HepG2 (cell line): Measurements from ENCODE around the gene KATNB1. TPM values are rescaled to one million over a fixed set of nuclear protein-coding genes. Genes with fewer than 3 reads are reported as not detected.

Source experiments
- BHLHE40 ChIP-seq: IDR thresholded peaks from 2 replicates; pipeline ENCODE4 v1.6.1; 2011; ENCODE audit warnings: low read length, improper control_type of control experiment
- CBX1 ChIP-seq: IDR thresholded peaks from one replicate; pipeline ENCODE4 v1.6.1; 2016; ENCODE audit warnings: antibody characterized with exemption, low read depth
- E2F2 ChIP-seq: sonication (generic); formaldehyde crosslinking; IDR thresholded peaks from 2 replicates; pipeline ENCODE4 v1.4.0; 2020; ENCODE audit warnings: missing genetic modification reagents, borderline replicate concordance
- GATAD2A ChIP-seq: IDR thresholded peaks from 2 replicates; pipeline ENCODE4 v1.6.1; 2016
- HNRNPH1 ChIP-seq: fragments of 200-400 bp; formaldehyde crosslinking; optimal IDR thresholded peaks from 2 replicates; pipeline ENCODE3; 2017; ENCODE audit warnings: mild to moderate bottlenecking, low read depth, low read length
- KLF6 ChIP-seq: IDR thresholded peaks from 2 replicates; pipeline ENCODE4 v1.8.0; 2016; ENCODE audit warnings: missing biosample characterization, missing genetic modification reagents
- MXD4 ChIP-seq: IDR thresholded peaks from 2 replicates; pipeline ENCODE4 v1.6.1; 2016; ENCODE audit warnings: mild to moderate bottlenecking, missing biosample characterization, missing genetic modification reagents
- NCOA5 ChIP-seq: sonication (generic); formaldehyde crosslinking; IDR thresholded peaks from 2 replicates; pipeline ENCODE4 v1.4.0; 2020; ENCODE audit warnings: missing genetic modification reagents
- NFYB ChIP-seq: sonication (generic); formaldehyde crosslinking; IDR thresholded peaks from 2 replicates; pipeline ENCODE4 v1.4.0; 2020; ENCODE audit warnings: missing genetic modification reagents
- POLR2A ChIP-seq, 2 experiments: IDR thresholded peaks; 2 replicates each; pipeline ENCODE4 v1.6.1; 2011; ENCODE audit warnings: low read depth in 2 of 2, low read length in 2 of 2, mild to moderate bottlenecking in 1 of 2, moderate library complexity in 1 of 2; ENCODE audit not compliant: insufficient read depth in 1 of 2
- SALL1 ChIP-seq: sonication (generic); formaldehyde crosslinking; IDR thresholded peaks from 2 replicates; pipeline ENCODE4 v1.8.0; 2022; ENCODE audit warnings: mild to moderate bottlenecking, missing genetic modification reagents
- TARDBP ChIP-seq: sonication (generic); formaldehyde crosslinking; IDR thresholded peaks from 2 replicates; pipeline ENCODE4 v1.8.0; 2022; ENCODE audit warnings: mild to moderate bottlenecking, missing genetic modification reagents
- ZNF317 ChIP-seq: sonication (generic); formaldehyde crosslinking; IDR thresholded peaks from 2 replicates; pipeline ENCODE4 v1.5.0; 2020; ENCODE audit warnings: mild to moderate bottlenecking, missing genetic modification reagents
- ZNF343 ChIP-seq: sonication (generic); formaldehyde crosslinking; IDR thresholded peaks from 2 replicates; pipeline ENCODE4 v1.4.0; 2020; ENCODE audit warnings: mild to moderate bottlenecking, missing genetic modification reagents
- ZNF510 ChIP-seq: sonication (generic); formaldehyde crosslinking; IDR thresholded peaks from 2 replicates; pipeline ENCODE4 v1.4.0; 2020; ENCODE audit warnings: low read depth, mild to moderate bottlenecking, missing genetic modification reagents
- ZNF629 ChIP-seq: sonication (generic); formaldehyde crosslinking; conservative IDR thresholded peaks from 2 replicates; pipeline ENCODE4 v1.5.0; 2020; ENCODE audit warnings: missing genetic modification reagents
- polyA plus RNA-seq, 8 experiments: library from polyadenylated mRNA; depleted of rRNA in 3 of 8; stranded (reverse) in 7 of 8; unstranded in 1 of 8; fragments of >200 nt; fragmentation: Illumina TruSeq in 4 of 8; extraction: Trizol in 4 of 8; gene quantifications; 2 replicates each; pipeline versions ENCODE4 v1.2.1 to v1.2.3, GENCODE V29; 2011 to 2016; ENCODE audit warnings: low read depth in 4 of 8, missing spikeins in 1 of 8, mixed read lengths in 1 of 8; ENCODE audit not compliant: insufficient read depth in 1 of 8
- total RNA-seq, 5 experiments: library from RNA; depleted of rRNA; stranded (reverse); fragments of >200 nt; fragmentation: Illumina TruSeq; extraction: Trizol; gene quantifications; 2 replicates each; pipeline ENCODE4 v1.2.3, GENCODE V29; 2016; ENCODE audit warnings: low read depth in 1 of 5
- TF ChIP-seq, protein P1 (sequence below): sonication (generic); formaldehyde crosslinking; IDR thresholded peaks from 2 replicates; pipeline ENCODE4 v1.4.0; 2020; ENCODE audit warnings: missing genetic modification reagents, borderline replicate concordance
- TF ChIP-seq, protein P2 (sequence below): sonication (generic); formaldehyde crosslinking; IDR thresholded peaks from 2 replicates; pipeline ENCODE4 v1.4.0; 2020; ENCODE audit warnings: missing genetic modification reagents
- TF ChIP-seq, protein P3 (sequence below), 2 experiments: fragments of 450-650 bp in 1 of 2; sonication (generic) in 1 of 2; formaldehyde crosslinking; IDR thresholded peaks; 2 replicates each; pipeline versions ENCODE4 v1.5.0 to v1.8.0; 2020 to 2022; ENCODE audit warnings: mild to moderate bottlenecking in 1 of 2, missing genetic modification reagents in 1 of 2

Gene KATNB1
- total and polyA plus RNA-seq, 2 of the 13 experiments (the other 11 are each of a cell fraction or from before 2014, with no cell fraction given) = 31.5 to 43.5 TPM

DNA sequence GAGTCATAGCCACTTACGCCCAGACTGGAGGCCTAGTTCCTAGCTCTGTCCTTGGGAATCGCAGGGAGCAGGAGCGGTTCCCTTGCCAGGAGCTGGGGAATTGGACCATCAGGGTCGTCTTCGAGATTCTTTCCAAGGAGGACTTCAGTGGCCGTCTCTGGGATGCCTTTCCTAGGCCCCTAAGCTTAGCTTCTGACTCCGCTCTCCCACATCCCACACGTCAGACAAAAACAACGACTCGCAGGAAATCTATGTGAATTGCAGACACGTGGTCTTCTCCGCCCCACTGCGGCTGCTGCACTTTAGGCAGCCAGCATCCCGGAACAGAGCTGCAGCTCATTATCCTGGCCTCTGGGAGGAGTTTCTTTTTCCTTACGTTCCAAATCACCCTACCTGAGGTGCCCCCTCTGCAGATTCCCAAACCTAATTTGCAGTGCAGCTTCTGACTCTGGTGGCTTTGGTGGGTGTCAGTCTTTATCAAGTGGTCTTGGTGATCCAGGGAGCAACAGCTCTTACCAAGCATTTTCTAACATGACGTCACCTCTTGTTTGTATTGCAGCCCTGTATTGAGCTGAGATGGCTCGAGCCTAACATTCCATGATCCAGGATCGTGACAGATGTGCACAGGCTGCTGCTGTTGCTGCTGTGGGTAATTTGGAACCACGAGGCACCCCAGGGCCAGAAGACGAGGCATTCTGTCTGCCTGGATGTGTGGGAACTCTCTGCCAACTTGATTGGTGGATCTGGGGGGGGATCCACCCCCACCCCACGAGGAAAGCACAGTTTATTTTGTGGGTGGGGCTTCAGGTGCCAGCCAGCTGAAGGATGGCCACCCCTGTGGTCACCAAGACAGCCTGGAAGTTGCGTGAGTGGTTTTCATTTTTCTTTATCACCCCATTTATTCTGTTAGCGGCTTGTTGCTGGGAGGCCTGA lies 1.1 kb downstream of the KATNB1 start (continued):
- TF ChIP-seq, protein P1, sequence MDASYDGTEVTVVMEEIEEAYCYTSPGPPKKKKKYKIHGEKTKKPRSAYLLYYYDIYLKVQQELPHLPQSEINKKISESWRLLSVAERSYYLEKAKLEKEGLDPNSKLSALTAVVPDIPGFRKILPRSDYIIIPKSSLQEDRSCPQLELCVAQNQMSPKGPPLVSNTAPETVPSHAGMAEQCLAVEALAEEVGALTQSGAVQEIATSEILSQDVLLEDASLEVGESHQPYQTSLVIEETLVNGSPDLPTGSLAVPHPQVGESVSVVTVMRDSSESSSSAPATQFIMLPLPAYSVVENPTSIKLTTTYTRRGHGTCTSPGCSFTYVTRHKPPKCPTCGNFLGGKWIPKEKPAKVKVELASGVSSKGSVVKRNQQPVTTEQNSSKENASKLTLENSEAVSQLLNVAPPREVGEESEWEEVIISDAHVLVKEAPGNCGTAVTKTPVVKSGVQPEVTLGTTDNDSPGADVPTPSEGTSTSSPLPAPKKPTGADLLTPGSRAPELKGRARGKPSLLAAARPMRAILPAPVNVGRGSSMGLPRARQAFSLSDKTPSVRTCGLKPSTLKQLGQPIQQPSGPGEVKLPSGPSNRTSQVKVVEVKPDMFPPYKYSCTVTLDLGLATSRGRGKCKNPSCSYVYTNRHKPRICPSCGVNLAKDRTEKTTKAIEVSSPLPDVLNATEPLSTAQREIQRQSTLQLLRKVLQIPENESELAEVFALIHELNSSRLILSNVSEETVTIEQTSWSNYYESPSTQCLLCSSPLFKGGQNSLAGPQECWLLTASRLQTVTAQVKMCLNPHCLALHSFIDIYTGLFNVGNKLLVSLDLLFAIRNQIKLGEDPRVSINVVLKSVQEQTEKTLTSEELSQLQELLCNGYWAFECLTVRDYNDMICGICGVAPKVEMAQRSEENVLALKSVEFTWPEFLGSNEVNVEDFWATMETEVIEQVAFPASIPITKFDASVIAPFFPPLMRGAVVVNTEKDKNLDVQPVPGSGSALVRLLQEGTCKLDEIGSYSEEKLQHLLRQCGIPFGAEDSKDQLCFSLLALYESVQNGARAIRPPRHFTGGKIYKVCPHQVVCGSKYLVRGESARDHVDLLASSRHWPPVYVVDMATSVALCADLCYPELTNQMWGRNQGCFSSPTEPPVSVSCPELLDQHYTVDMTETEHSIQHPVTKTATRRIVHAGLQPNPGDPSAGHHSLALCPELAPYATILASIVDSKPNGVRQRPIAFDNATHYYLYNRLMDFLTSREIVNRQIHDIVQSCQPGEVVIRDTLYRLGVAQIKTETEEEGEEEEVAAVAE (CRISPR knock-in tag) = peak; percentile 84
- no peak for TF ChIP-seq ZNF629 (CRISPR knock-in tag)
- TF ChIP-seq ZNF343 (CRISPR knock-in tag) = peak; percentile 100
- peak; percentile 41; the same call in 1 of the 2 replicates for TF ChIP-seq TARDBP (CRISPR knock-in tag)
- TF ChIP-seq MXD4 (CRISPR knock-in tag) = peak; percentile 86; the same call in 1 of the 2 replicates
- TF ChIP-seq POLR2A (IDR thresholded peaks at IDR 0.05; ENCODE audit: insufficient read depth in 1 of 2, low read depth in 2 of 2, low read length in 2 of 2) = peak in 1 of 2 experiments; percentile 79; a peak in 2 of 4 replicates
- peak; percentile 36; the same call in 1 of the 2 replicates for TF ChIP-seq SALL1 (CRISPR knock-in tag)
- no peak for TF ChIP-seq E2F2
- TF ChIP-seq GATAD2A (CRISPR knock-in tag) = peak; percentile 32
- peak; percentile 66 for TF ChIP-seq BHLHE40
- TF ChIP-seq KLF6 = peak; percentile 59; the same call in 1 of the 2 replicates
- TF ChIP-seq, protein P2, sequence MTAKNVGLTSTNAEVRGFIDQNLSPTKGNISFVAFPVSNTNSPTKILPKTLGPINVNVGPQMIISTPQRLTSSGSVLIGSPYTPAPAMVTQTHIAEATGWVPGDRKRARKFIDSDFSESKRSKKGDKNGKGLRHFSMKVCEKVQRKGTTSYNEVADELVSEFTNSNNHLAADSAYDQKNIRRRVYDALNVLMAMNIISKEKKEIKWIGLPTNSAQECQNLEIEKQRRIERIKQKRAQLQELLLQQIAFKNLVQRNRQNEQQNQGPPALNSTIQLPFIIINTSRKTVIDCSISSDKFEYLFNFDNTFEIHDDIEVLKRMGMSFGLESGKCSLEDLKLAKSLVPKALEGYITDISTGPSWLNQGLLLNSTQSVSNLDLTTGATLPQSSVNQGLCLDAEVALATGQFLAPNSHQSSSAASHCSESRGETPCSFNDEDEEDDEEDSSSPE (CRISPR knock-in tag) = peak; percentile 39; the same call in 1 of the 2 replicates
- no peak for TF ChIP-seq HNRNPH1
- no peak for TF ChIP-seq NCOA5 (CRISPR knock-in tag)
- peak; percentile 31; the same call in 1 of the 2 replicates for TF ChIP-seq NFYB (CRISPR knock-in tag)
- TF ChIP-seq, protein P3, sequence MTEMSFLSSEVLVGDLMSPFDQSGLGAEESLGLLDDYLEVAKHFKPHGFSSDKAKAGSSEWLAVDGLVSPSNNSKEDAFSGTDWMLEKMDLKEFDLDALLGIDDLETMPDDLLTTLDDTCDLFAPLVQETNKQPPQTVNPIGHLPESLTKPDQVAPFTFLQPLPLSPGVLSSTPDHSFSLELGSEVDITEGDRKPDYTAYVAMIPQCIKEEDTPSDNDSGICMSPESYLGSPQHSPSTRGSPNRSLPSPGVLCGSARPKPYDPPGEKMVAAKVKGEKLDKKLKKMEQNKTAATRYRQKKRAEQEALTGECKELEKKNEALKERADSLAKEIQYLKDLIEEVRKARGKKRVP (CRISPR knock-in tag; IDR thresholded peaks at IDR 0.05) = peak in 1 of 2 experiments; percentile 93; a peak in 2 of 4 replicates
- TF ChIP-seq ZNF317 = 0 out of 2 replicates have a peak, but pooled peaks have one; percentile 19
- peak; percentile 87; the same call in 1 of the 2 replicates for TF ChIP-seq ZNF510 (CRISPR knock-in tag)
- TF ChIP-seq CBX1 = peak; percentile 40
